ENCODE measurements around the gene KLHL14.

KLHL14 gene

DNA sequence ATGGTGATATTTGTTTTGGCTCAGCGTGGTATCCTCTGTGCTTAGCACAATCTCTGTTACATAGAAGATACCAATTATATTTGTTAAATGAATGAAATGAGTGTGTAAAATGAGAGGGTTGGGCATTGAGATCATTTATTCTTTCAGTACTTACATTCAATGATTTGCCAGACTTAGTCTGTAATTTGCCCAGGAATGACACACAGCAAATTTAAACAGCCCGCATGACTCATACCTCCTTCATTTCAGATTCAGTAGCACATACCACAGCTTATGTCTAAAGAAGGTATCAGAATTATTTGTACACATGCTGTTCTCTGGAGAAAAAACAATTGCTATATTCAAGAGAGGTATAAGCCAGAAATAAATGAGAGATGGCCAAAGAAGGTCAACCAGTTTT, 37.0 kb downstream of the KLHL14 start:
- ChIA-PET POLR2A (no interaction called here), CTCF (no interaction called here)
- no peak for TF ChIP-seq FOXA1 (IDR thresholded peaks at IDR 0.05)
- TF ChIP-seq TARDBP (IDR thresholded peaks at IDR 0.05) = no peak
- no peak for TF ChIP-seq BHLHE40 (IDR thresholded peaks at IDR 0.05; ENCODE audit: borderline replicate concordance)
- TF ChIP-seq ARNT (IDR thresholded peaks at IDR 0.05) = no peak
- TF ChIP-seq HDGF (IDR thresholded peaks at IDR 0.05; ENCODE audit: borderline replicate concordance) = no peak
- no peak for TF ChIP-seq SUZ12 (IDR thresholded peaks at IDR 0.05)
- TF ChIP-seq LEF1 (IDR thresholded peaks at IDR 0.05; ENCODE audit: borderline replicate concordance) = no peak
- no peak for TF ChIP-seq ELF4 (IDR thresholded peaks at IDR 0.05)
- no peak for DNase-seq (ENCODE audit: extremely low spot score)

DNA sequence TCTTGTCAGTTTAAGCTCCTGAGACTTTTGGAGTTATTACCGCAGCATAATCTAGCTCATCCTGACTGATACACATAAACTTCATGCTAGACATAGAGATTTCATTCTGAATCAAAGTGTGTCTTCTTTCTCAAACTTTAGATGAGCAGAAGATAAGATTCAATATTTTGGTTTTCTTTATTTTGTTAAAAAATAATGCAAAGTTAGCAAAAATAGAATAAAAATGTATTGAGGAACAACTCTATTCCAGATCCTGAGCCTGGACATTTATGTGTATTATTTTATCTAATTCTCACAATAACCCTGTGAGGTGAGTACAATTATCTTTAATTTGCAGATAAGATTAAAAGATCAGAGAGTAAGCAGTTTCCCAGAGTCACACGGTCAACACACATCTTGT, 38.4 kb downstream of the KLHL14 start:
- TF ChIP-seq, protein P1, sequence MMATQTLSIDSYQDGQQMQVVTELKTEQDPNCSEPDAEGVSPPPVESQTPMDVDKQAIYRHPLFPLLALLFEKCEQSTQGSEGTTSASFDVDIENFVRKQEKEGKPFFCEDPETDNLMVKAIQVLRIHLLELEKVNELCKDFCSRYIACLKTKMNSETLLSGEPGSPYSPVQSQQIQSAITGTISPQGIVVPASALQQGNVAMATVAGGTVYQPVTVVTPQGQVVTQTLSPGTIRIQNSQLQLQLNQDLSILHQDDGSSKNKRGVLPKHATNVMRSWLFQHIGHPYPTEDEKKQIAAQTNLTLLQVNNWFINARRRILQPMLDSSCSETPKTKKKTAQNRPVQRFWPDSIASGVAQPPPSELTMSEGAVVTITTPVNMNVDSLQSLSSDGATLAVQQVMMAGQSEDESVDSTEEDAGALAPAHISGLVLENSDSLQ (IDR thresholded peaks at IDR 0.05) = no peak
- TF ChIP-seq ZNF384 (IDR thresholded peaks at IDR 0.05) (no peak), FOXA1 (IDR thresholded peaks at IDR 0.05) (no peak), TARDBP (IDR thresholded peaks at IDR 0.05) (no peak), SUZ12 (IDR thresholded peaks at IDR 0.05) (no peak), SP1 (IDR thresholded peaks at IDR 0.05) (no peak), ARNT (IDR thresholded peaks at IDR 0.05) (no peak), ELF4 (IDR thresholded peaks at IDR 0.05) (no peak), CTBP1 (IDR thresholded peaks at IDR 0.05; ENCODE audit: borderline replicate concordance) (no peak), L3MBTL2 (conservative IDR thresholded peaks at IDR 0.05) (no peak), BHLHE40 (IDR thresholded peaks at IDR 0.05; ENCODE audit: borderline replicate concordance) (no peak), FOXM1 (IDR thresholded peaks at IDR 0.05; ENCODE audit: borderline replicate concordance) (no peak), NFRKB (IDR thresholded peaks at IDR 0.05) (no peak), FOXK2 (IDR thresholded peaks at IDR 0.05) (no peak), LEF1 (IDR thresholded peaks at IDR 0.05; ENCODE audit: borderline replicate concordance) (no peak), HDGF (IDR thresholded peaks at IDR 0.05; ENCODE audit: borderline replicate concordance) (no peak)
- DNase-seq (ENCODE audit: extremely low spot score) = no peak
- CTCF ChIA-PET = no interaction called here
- POLR2A ChIA-PET = no interaction called here

DNA sequence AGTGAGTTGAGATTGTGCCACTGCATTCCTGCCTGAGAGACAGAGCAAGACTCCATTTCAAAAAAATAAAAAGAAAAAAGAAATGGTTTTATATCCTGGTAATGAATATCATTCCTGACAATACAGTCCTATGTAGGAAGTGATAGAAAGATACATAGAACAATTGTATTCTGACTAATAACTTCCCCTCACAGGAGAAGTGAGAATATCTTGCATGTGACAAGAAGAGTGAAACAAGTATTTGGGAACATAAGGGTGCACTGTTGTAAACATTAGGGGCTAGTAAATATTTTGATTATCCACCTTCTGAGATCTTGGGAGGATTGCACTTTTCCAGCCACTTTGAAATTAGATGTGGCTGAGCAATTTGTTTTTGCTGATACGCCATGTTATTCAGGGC, 40.7 kb downstream of the KLHL14 start:
- TF ChIP-seq LEF1 (IDR thresholded peaks at IDR 0.05; ENCODE audit: borderline replicate concordance) (no peak), SP1 (IDR thresholded peaks at IDR 0.05) (no peak), ELF4 (IDR thresholded peaks at IDR 0.05) (no peak), TARDBP (IDR thresholded peaks at IDR 0.05) (no peak), SUZ12 (IDR thresholded peaks at IDR 0.05) (no peak), ZNF384 (IDR thresholded peaks at IDR 0.05) (no peak), CTBP1 (IDR thresholded peaks at IDR 0.05; ENCODE audit: borderline replicate concordance) (no peak)
- POLR2A ChIA-PET = interaction anchor here (1.8 kb wide), 1 partner anchor 39 kb away, joined by 5 read pairs; no protein-coding TSS in a partner anchor
- CTCF ChIA-PET = no interaction called here
- no peak for DNase-seq (ENCODE audit: extremely low spot score)

DNA sequence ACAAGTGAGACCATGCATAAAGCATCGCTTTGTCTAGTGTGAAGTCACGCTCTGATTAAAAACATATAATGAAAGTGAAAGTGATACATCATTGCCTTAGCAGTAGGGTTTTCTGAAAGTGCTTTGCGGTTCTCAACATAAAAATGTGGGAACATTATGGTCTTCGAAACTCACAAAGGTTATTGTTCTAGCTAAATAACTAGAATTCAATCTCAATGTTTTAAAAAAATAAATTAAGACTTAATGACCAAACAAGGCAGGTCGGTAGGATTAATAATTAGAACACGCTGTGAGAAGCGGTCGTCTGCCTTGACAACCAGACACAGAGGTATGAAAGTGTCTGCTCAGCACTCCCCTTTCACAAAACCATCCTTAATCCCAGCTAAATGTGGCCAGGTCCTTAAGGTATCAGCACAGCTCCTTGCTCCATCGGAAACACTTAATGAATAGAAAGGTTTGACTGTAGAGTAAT, 42.2 kb downstream of the KLHL14 start:
- TF ChIP-seq LEF1 (IDR thresholded peaks at IDR 0.05; ENCODE audit: borderline replicate concordance) (no peak), CTBP1 (IDR thresholded peaks at IDR 0.05; ENCODE audit: borderline replicate concordance) (no peak)
- POLR2A ChIA-PET = interaction anchor here (1.8 kb wide), 1 partner anchor 40 kb away, joined by 5 read pairs; no protein-coding TSS in a partner anchor
- no peak for DNase-seq (ENCODE audit: extremely low spot score)
- CTCF ChIA-PET = no interaction called here

DNA sequence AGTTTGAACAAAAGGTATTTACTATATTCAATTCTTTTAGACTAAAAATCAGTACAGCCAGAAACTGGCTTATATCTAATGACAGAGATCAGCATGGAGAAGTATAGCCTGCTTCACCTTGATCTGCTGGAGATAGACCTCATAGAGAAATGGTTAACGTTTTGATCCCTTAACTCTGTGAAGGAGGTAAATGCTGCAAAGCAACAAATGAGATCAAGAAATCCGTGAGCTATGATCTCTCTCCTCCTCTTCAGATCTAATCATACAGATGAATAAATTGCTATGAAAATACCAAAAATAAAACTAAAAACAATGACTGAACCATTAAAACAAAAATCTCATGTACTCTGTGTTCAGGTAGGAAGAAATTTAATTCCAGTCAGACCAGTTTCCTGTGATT, 42.8 kb downstream of the KLHL14 start:
- TF ChIP-seq HDGF (IDR thresholded peaks at IDR 0.05; ENCODE audit: borderline replicate concordance) (no peak), ZNF384 (IDR thresholded peaks at IDR 0.05) (no peak), CTBP1 (IDR thresholded peaks at IDR 0.05; ENCODE audit: borderline replicate concordance) (no peak), TARDBP (IDR thresholded peaks at IDR 0.05) (no peak), FOXM1 (IDR thresholded peaks at IDR 0.05; ENCODE audit: borderline replicate concordance) (no peak), ARNT (IDR thresholded peaks at IDR 0.05) (no peak), SUZ12 (IDR thresholded peaks at IDR 0.05) (no peak), BHLHE40 (IDR thresholded peaks at IDR 0.05; ENCODE audit: borderline replicate concordance) (no peak), LEF1 (IDR thresholded peaks at IDR 0.05; ENCODE audit: borderline replicate concordance) (no peak), ELF4 (IDR thresholded peaks at IDR 0.05) (no peak), L3MBTL2 (conservative IDR thresholded peaks at IDR 0.05) (no peak), NFRKB (IDR thresholded peaks at IDR 0.05) (no peak)
- TF ChIP-seq, protein P1 (IDR thresholded peaks at IDR 0.05) = no peak
- ChIA-PET CTCF (no interaction called here), POLR2A (no interaction called here)
- no peak for DNase-seq (ENCODE audit: extremely low spot score)

DNA sequence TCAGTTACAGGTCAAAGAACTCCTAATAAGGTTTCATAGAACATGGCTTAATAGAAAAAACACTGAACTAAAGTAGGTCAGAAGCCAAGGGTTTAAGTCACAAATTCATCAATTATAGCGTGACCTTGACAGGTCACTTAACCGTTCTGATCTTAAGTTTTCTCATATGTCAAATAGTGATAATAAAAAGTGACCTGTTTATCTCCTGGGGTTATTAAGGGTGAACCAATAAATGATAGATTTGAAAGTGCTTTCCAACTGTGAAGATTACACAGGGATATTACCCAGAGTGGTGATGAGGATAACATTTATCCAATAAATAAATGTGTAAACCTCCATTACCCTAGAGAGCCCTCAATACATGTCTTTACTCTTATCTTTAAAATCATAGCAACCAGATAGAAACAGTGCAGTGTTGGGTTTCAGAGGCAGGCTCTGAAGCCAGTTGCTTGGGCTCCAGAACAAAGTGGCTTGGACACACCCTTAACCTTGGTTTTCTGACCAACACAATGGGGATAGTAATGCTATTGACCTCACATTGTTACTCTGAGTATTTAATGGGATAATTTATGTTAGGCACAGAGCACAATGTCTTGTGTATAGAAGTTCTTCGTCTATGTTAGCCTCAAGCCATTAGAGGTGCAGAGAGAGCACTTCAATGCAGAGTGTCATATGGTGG, 48.6 kb downstream of the KLHL14 start:
- ChIA-PET CTCF (no interaction called here), POLR2A (no interaction called here)
- peak; percentile 59 for DNase-seq (ENCODE audit: extremely low spot score)
- TF ChIP-seq FOXM1 (IDR thresholded peaks at IDR 0.05; ENCODE audit: borderline replicate concordance) (0 out of 2 replicates have a peak, but pooled peaks have one; percentile 47), SUZ12 (IDR thresholded peaks at IDR 0.05) (no peak), LEF1 (IDR thresholded peaks at IDR 0.05; ENCODE audit: borderline replicate concordance) (peak; percentile 15; the same call in 1 of the 2 replicates), TARDBP (IDR thresholded peaks at IDR 0.05) (0 out of 2 replicates have a peak, but pooled peaks have one; percentile 19), ARNT (IDR thresholded peaks at IDR 0.05) (peak; percentile 47), ELF4 (IDR thresholded peaks at IDR 0.05) (no peak), ZNF384 (IDR thresholded peaks at IDR 0.05) (peak; percentile 42; the same call in 1 of the 2 replicates), CTBP1 (IDR thresholded peaks at IDR 0.05; ENCODE audit: borderline replicate concordance) (peak; percentile 77; the same call in 1 of the 2 replicates), FOXK2 (IDR thresholded peaks at IDR 0.05) (no peak), NFRKB (IDR thresholded peaks at IDR 0.05) (no peak), HDGF (IDR thresholded peaks at IDR 0.05; ENCODE audit: borderline replicate concordance) (no peak), SP1 (IDR thresholded peaks at IDR 0.05) (no peak), BHLHE40 (IDR thresholded peaks at IDR 0.05; ENCODE audit: borderline replicate concordance) (no peak), L3MBTL2 (conservative IDR thresholded peaks at IDR 0.05) (no peak), FOXA1 (IDR thresholded peaks at IDR 0.05) (no peak)
- TF ChIP-seq, protein P1 (IDR thresholded peaks at IDR 0.05) = peak; percentile 85

All from HEK293T (cell line).